Mucosa of rectum (tissue), 2 donors: ENCODE results near the gene MAMDC4.
A peak's percentile ranks its signal among the peaks of the same experiment; 100 is the strongest.

ENCODE experiments used
- H3K27ac ChIP-seq, 2 donors: one replicate each; pipeline ENCODE4 v1.7.0; 2013; ENCODE audit warnings: inconsistent platforms in 2 of 2, low read depth in 2 of 2, low read length in 2 of 2
- H3K27me3 ChIP-seq, 2 donors: one replicate each; pipeline ENCODE4 v1.7.0; 2013; ENCODE audit warnings: low read length in 2 of 2; ENCODE audit not compliant: control insufficient read depth in 2 of 2, insufficient read depth in 2 of 2
- H3K36me3 ChIP-seq, 2 donors: one replicate each; pipeline ENCODE4 v1.7.0; 2013; ENCODE audit warnings: low read length in 2 of 2; ENCODE audit not compliant: control insufficient read depth in 2 of 2, insufficient read depth in 2 of 2
- H3K4me1 ChIP-seq, 2 donors: one replicate each; pipeline ENCODE4 v1.7.0; 2013; ENCODE audit warnings: low read length in 2 of 2, mild to moderate bottlenecking in 1 of 2; ENCODE audit not compliant: control insufficient read depth in 2 of 2, insufficient read depth in 2 of 2
- H3K4me3 ChIP-seq, 2 donors: one replicate each; pipeline ENCODE4 v1.7.0; 2013; ENCODE audit warnings: low read length in 2 of 2
- H3K9ac ChIP-seq, 2 donors: one replicate each; pipeline ENCODE4 v1.7.0; 2013; ENCODE audit warnings: low read length in 2 of 2, low read depth in 1 of 2, mild to moderate bottlenecking in 1 of 2
- H3K9me3 ChIP-seq, 2 donors: one replicate each; pipeline ENCODE4 v1.7.0; 2013; ENCODE audit warnings: low read length in 2 of 2; ENCODE audit not compliant: control insufficient read depth in 2 of 2
- donor health status: healthy.
- donor health status: Normal muscosa, but diverticular disease.

The MAMDC4 gene

DNA sequence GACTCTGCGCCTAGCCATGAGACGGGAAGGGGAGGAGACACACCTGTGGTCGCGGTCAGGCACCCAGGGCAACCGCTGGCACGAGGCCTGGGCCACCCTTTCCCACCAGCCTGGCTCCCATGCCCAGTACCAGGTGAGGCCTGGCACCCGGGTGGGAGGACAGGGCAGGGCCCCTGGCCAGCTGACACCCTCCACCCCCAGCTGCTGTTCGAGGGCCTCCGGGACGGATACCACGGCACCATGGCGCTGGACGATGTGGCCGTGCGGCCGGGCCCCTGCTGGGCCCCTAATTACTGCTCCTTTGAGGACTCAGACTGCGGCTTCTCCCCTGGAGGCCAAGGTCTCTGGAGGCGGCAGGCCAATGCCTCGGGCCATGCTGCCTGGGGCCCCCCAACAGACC is 5.0 kb downstream of the MAMDC4 start:
- no peaks in the 10 kb centered on the region for H3K27me3 ChIP-seq

GRCh38 chr9:136857581-136858412 is 5.7 kb downstream of the MAMDC4 start:
- peaks cover 21% of the 10 kb centered on the region in 2 donors for H3K36me3 ChIP-seq
- peaks cover 47 to 57% of the 10 kb centered on the region in 2 donors for H3K4me1 ChIP-seq
- H3K9ac ChIP-seq = peak overlapping the region; percentile 52 to 80
- H3K9me3 ChIP-seq = no peaks in the 10 kb centered on the region
- peak overlapping the region in 1 of 2 donors; percentile 16 for H3K4me3 ChIP-seq
- H3K27me3 ChIP-seq = no peaks in the 10 kb centered on the region
- peak overlapping the region; percentile 95 to 96 for H3K27ac ChIP-seq

More for the DNA sequence above, 5.0 kb downstream of the MAMDC4 start:
- Histone ChIP-seq H3K4me1 (peaks cover 47 to 57% of the 10 kb centered on the region in 2 donors), H3K4me3 (no peak overlapping the region), H3K36me3 (peaks cover 14 to 15% of the 10 kb centered on the region in 2 donors), H3K9ac (peak overlapping the region in 1 of 2 donors; percentile 80), H3K27ac (peak overlapping the region; percentile 95 to 96), H3K9me3 (no peaks in the 10 kb centered on the region)

DNA sequence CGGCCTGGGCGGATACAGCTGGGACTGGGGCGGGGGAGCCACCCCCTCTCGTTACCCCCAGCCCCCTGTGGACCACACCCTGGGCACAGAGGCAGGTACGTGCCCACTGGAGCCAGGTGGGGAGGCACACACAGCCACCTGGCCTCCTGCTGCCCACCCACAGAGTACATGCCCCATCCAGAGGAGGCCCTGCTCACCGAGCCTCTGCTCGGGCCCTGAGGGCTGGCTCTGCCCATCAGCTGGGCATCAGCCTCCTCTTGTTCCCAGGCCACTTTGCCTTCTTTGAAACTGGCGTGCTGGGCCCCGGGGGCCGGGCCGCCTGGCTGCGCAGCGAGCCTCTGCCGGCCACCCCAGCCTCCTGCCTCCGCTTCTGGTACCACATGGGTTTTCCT is 6.3 kb downstream of the MAMDC4 start:
- H3K36me3 ChIP-seq = peaks cover 27 to 28% of the 10 kb centered on the region in 2 donors
- peak overlapping the region; percentile 95 to 96 for H3K27ac ChIP-seq
- peaks cover 47 to 57% of the 10 kb centered on the region in 2 donors for H3K4me1 ChIP-seq
- no peaks in the 10 kb centered on the region for H3K27me3 ChIP-seq
- no peaks in the 10 kb centered on the region for H3K9me3 ChIP-seq
- peak overlapping the region; percentile 52 to 80 for H3K9ac ChIP-seq
- H3K4me3 ChIP-seq = peak overlapping the region in 1 of 2 donors; percentile 16

DNA sequence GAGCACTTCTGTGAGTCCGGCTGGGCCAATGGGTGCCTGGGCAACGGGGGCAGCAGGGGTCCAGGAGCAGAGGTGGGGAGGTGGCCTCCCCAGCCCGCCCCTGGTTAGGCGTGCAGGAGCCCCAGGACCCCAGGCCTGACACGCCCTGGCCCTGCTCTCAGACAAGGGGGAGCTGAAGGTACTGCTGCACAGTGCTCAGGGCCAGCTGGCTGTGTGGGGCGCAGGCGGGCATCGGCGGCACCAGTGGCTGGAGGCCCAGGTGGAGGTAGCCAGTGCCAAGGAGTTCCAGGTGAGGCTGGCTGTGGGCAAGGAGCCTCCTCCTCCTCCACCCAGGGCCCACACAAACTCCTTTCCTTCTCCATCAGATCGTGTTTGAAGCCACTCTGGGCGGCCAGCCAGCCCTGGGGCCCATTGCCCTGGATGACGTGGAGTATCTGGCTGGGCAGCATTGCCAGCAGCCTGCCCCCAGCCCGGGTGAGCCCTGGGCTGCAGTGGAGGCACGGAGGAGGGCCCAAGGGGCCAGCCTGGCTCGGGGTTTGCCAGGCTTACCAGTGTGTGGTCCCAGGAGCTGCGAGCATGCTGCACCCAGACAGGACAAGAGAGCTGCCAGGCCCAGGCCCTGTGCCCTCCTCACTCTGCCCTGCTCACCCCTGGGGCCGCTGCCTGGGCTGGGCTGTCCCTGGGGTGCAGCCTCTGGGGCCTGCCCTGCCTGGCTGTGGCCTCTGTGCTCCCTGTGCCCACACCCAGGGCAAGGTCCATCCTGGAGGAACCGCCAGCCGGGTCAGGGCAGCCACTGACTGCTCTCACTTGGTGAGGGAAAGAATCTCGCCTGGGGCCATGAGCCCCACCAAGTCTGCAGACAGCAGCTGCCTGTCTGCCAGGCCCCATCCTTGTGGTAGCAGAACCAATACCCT is 7.0 kb downstream of the MAMDC4 start:
- no peaks in the 10 kb centered on the region for H3K9me3 ChIP-seq
- H3K27ac ChIP-seq = peak overlapping the region; percentile 95 to 96
- H3K36me3 ChIP-seq = peaks cover 30 to 34% of the 10 kb centered on the region in 2 donors
- peak overlapping the region; percentile 26 to 33 for H3K4me3 ChIP-seq
- no peaks in the 10 kb centered on the region for H3K27me3 ChIP-seq
- H3K9ac ChIP-seq = peak overlapping the region; percentile 52 to 80
- peaks cover 50 to 57% of the 10 kb centered on the region in 2 donors for H3K4me1 ChIP-seq

DNA sequence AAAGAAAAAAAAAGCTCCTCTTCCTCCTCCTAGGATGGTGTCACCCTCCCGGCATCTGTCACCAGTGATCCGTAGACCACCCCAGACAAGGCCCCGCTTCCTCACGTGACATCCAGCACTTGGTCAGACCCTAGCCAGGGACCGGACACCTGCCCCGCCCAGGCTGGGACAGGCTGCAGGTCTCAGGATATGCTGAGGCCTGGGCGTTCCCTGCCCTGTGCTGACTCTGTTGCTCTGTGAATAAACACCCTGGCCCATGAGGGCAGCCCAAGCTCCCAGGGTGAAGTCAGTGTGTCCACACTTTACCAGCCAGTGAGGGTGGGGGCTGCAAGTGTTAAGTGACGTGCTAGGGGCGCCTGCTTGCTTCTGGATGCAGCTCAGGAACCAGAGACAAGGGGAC is 8.4 kb downstream of the MAMDC4 start:
- H3K9ac ChIP-seq = peak overlapping the region; percentile 47 to 80
- no peaks in the 10 kb centered on the region for H3K9me3 ChIP-seq
- peaks cover 30 to 34% of the 10 kb centered on the region in 2 donors for H3K36me3 ChIP-seq
- peaks cover 55 to 61% of the 10 kb centered on the region in 2 donors for H3K4me1 ChIP-seq
- H3K4me3 ChIP-seq = no peak overlapping the region
- no peaks in the 10 kb centered on the region for H3K27me3 ChIP-seq
- H3K27ac ChIP-seq = peak overlapping the region; percentile 95 to 96

DNA sequence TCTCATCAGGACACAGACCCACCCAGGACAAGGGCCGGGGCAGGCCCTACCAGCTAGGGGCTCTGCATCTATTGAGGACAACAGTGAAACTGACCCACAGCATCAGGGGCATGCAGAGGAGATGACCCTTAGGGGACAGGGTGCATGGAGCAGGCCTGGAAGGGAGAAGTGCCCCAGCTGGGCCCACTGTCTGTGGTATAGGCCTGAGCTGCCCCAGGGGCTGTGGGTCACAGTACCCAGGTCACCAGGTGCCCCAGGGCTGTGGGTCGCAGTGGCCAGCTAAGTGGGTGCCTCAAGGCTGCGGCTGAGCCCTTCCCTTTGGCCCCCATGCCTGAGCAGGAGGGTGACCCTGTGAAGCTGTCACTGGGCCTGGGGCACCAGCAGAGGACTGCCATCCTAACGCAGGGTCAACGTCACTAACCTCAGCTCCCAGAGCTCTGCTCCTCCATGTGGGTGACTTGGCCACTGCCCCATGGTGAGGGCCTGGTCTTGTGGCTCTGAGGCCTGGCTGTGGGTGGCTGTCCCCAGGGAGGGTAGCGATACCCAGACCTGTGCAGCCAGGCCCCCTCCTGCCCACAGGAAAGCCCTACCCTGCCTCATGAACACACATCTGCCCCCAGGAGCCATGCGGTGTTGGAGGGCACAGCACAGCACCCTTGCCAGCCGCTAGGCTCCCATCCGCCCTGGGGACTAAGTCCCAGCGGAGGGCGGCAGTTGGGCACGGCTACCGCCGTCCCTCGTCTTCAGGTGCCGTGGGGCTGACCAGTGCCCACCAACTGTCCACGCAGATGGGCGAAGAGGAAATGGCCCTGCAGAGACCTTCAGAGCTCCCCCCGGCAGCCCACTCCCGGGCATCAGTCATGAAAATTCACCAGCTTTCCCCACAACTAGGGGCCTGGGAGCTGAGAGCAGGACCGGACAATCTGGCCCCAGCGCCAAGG is 9.1 kb downstream of the MAMDC4 start:
- peak overlapping the region; percentile 95 to 96 for H3K27ac ChIP-seq
- H3K9ac ChIP-seq = peak overlapping the region; percentile 47 to 80
- no peaks in the 10 kb centered on the region for H3K9me3 ChIP-seq
- no peaks in the 10 kb centered on the region for H3K27me3 ChIP-seq
- H3K36me3 ChIP-seq = peaks cover 30 to 34% of the 10 kb centered on the region in 2 donors
- peaks cover 55 to 61% of the 10 kb centered on the region in 2 donors for H3K4me1 ChIP-seq
- H3K4me3 ChIP-seq = no peak overlapping the region

DNA sequence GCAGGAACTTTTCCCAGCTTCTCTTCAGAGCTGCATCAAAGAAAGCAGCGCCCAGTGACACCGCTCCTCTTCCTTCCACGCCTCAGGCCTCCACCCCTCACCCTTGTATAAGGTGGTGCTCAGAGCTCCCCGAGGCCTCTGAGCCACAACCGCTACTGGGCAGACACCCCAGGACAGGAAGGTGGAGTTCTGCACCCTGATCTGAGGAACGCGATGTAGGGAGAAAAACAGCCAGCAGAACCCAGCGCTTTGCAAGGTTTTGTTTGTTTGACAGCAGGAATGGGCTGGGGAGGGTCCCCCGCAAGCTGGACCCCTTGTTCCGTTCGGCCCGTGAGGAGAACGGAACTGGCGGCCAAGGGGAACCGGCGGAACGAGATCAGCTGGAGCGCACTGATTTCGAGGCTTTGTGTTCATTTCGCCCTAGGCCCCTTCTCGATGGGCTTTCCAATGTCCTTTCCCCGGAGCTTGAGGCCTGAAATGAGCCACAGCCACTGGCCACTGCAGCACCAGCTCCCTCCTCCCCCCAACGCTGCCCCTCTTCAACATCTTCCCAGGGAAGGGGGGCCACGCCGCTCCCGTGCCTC is 9.8 kb downstream of the MAMDC4 start:
- peaks cover 51 to 57% of the 10 kb centered on the region in 2 donors for H3K4me1 ChIP-seq
- no peaks in the 10 kb centered on the region for H3K9me3 ChIP-seq
- H3K36me3 ChIP-seq = peaks cover 30 to 34% of the 10 kb centered on the region in 2 donors
- no peak overlapping the region for H3K9ac ChIP-seq
- no peak overlapping the region for H3K27ac ChIP-seq
- no peak overlapping the region for H3K4me3 ChIP-seq
- H3K27me3 ChIP-seq = no peaks in the 10 kb centered on the region

GRCh38 chr9:136862849-136863622 is 10.9 kb downstream of the MAMDC4 start:
- Histone ChIP-seq H3K9me3 (no peaks in the 10 kb centered on the region), H3K27ac (no peak overlapping the region), H3K9ac (no peak overlapping the region), H3K4me1 (peaks cover 42 to 48% of the 10 kb centered on the region in 2 donors), H3K4me3 (no peak overlapping the region), H3K27me3 (no peaks in the 10 kb centered on the region), H3K36me3 (peaks cover 30 to 34% of the 10 kb centered on the region in 2 donors)
